HG02610 (cell line): ENCODE data around the gene NEGR1.
"Not testable (repeated sequence)": the region's sequence is repeated elsewhere in the genome, so short reads cannot be mapped to it uniquely, and the experiment has no call there.

Experiments used
- ATAC-seq: cut with Tn5 transposase; IDR thresholded peaks from one replicate; pipeline ENCODE4 v1.9.1; 2021; ENCODE audit warnings: mild to moderate bottlenecking, moderate library complexity; ENCODE audit not compliant: unreplicated experiment

The NEGR1 gene

GRCh38 chr1:71956613-71957285, 325.6 kb downstream of the NEGR1 start:
- no peak for ATAC-seq

- no peak for ATAC-seq
Measured at GRCh38 chr1:71950579-71950978, 331.8 kb downstream of the NEGR1 start.

- no peak for ATAC-seq
Measured at GRCh38 chr1:71949681-71950080, 332.7 kb downstream of the NEGR1 start.

- no peak for ATAC-seq
Measured at GRCh38 chr1:71948561-71948960, 333.8 kb downstream of the NEGR1 start.

GRCh38 chr1:71944006-71944405, 338.3 kb downstream of the NEGR1 start:
- ATAC-seq: no peak

GRCh38 chr1:71940261-71940660, 342.1 kb downstream of the NEGR1 start:
- no peak for ATAC-seq

GRCh38 chr1:71930511-71930910, 351.8 kb downstream of the NEGR1 start:
- ATAC-seq: no peak

GRCh38 chr1:71921935-71922559, 360.3 kb downstream of the NEGR1 start:
- no peak for ATAC-seq

- ATAC-seq: no peak
Measured at GRCh38 chr1:71921204-71921603, 361.1 kb downstream of the NEGR1 start.

GRCh38 chr1:71920556-71920955, 361.8 kb downstream of the NEGR1 start:
- ATAC-seq: no peak

GRCh38 chr1:71919811-71920509, 362.4 kb downstream of the NEGR1 start:
- no peak for ATAC-seq

GRCh38 chr1:71918630-71919029, 363.7 kb downstream of the NEGR1 start:
- no peak for ATAC-seq

- ATAC-seq: no peak
Measured at GRCh38 chr1:71916894-71917293, 365.4 kb downstream of the NEGR1 start.

GRCh38 chr1:71914626-71915025, 367.7 kb downstream of the NEGR1 start:
- ATAC-seq: no peak

GRCh38 chr1:71908871-71909390, 373.4 kb downstream of the NEGR1 start:
- no peak for ATAC-seq

- ATAC-seq: no peak
Measured at GRCh38 chr1:71908303-71908702, 374.0 kb downstream of the NEGR1 start.

- no peak for ATAC-seq
Measured at GRCh38 chr1:71899881-71900280, 382.5 kb downstream of the NEGR1 start.

- not testable (repeated sequence) for ATAC-seq
Measured at GRCh38 chr1:71888166-71888565, 394.2 kb downstream of the NEGR1 start.

- no peak for ATAC-seq
Measured at GRCh38 chr1:71885171-71885570, 397.2 kb downstream of the NEGR1 start.

GRCh38 chr1:71882637-71883036, 399.7 kb downstream of the NEGR1 start:
- ATAC-seq: no peak

- ATAC-seq: no peak
Measured at GRCh38 chr1:71882226-71882625, 400.1 kb downstream of the NEGR1 start.

GRCh38 chr1:71881611-71882010, 400.7 kb downstream of the NEGR1 start:
- no peak for ATAC-seq
